ENCODE data around the gene PLD4.
"Not testable (repeated sequence)": the region's sequence is repeated elsewhere in the genome, so short reads cannot be mapped to it uniquely, and the experiment has no call there.

Gene PLD4, protein sequence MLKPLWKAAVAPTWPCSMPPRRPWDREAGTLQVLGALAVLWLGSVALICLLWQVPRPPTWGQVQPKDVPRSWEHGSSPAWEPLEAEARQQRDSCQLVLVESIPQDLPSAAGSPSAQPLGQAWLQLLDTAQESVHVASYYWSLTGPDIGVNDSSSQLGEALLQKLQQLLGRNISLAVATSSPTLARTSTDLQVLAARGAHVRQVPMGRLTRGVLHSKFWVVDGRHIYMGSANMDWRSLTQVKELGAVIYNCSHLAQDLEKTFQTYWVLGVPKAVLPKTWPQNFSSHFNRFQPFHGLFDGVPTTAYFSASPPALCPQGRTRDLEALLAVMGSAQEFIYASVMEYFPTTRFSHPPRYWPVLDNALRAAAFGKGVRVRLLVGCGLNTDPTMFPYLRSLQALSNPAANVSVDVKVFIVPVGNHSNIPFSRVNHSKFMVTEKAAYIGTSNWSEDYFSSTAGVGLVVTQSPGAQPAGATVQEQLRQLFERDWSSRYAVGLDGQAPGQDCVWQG

DNA sequence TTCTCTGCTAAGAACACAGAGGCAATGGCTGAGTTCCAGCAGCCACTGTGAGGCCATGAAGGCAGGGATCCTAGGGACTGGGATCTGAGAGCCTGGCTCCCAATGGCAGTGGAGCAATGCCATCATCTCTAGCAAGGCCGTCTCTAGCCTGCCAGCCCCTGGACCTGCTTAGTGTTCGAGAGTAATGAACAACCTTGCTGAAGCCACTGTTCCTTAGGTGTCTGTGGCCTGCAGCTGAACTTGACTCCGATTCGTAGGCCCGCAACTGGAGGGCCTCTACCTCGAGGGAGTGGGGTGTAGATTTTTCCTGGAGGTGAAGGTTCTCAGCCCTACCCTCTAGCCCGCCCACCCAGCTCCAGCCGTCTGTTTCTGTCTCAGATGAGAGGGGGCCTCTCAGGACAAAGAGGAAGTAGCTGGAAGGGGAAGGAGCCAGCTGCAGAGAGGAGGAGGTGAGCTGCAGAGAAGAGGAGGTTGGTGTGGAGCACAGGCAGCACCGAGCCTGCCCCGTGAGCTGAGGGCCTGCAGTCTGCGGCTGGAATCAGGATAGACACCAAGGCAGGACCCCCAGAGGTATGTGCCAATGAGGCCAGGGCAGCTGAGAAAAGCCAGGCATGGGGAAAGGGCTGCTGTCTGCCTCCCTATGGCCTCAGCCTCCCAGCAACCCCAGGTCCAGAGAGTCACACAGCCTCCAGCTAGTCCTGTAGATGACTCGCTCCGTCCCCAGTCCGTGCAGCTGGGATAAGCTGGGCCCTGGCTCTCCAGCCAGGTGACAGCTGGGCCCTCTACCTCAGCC, at the start of gene PLD4:
Gene PLD4, plus strand, starts transcription at position 459 of the 793 bp plus-strand sequence. CDS start 2,262 bp downstream, outside the sequence.
- no peak for DNase-seq

DNA sequence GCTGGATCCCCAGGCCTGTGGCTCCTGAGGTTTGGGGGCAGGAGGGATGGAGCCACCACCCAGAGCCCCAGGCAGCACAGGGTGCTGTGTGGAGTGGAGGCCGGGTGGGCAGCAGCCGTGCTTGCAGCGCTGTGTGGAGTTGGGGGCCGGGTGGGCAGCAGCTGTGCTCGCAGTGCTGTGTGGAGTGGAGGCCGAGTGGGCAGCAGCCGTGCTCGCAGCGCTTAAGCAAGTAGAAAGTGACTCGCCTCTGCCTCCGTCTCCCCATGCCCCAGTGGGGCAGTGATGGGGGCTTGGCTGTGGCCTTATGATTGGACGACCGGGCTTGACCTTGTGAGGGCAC, 49.3 kb upstream of the PLD4 start:
- DNase-seq: no peak

DNA sequence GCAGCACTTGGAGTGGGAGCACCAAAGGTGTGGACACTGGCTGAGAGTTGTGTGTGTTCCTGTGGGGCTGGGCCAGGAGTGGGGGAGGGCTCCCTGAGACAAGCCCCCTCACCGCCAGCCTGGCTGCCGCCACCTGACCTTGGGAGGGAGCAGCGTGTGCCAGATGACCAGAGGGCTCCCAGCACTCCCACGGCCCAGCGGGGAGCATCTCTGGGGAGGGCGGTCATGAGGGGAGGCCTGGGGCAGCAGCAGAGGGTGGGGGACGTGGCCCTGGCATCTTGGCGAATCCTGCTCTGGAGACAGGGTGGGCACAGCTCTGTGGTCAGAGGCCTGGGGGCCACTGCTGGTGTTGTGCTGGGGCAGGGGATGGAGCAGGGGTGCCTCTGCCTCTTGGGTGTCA, 48.9 kb upstream of the PLD4 start:
- DNase-seq: no peak

DNA sequence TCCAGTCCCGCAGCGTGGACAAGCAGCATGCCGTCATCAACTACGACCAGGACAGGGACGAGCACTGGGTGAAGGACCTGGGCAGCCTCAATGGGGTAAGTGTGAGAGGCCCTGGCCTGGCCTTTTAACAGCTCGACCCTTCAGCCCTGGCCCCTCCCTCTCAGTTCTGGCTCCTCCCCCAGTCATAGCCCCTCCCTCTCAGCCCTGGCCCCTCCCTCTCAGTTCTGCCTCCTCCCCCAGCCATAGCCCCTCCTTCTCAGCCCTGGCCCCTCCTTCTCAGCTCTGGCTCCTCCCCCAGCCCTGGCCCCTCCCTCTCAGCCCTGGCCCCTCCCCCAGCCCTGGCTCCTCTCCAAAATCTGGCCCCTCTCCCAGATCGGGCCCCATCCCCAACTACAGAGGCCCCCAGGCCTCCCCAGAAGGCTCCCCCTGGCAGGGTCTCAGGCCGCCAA, 48.4 kb upstream of the PLD4 start:
- peak in 1 of 2 experiments; percentile 41 for DNase-seq

DNA sequence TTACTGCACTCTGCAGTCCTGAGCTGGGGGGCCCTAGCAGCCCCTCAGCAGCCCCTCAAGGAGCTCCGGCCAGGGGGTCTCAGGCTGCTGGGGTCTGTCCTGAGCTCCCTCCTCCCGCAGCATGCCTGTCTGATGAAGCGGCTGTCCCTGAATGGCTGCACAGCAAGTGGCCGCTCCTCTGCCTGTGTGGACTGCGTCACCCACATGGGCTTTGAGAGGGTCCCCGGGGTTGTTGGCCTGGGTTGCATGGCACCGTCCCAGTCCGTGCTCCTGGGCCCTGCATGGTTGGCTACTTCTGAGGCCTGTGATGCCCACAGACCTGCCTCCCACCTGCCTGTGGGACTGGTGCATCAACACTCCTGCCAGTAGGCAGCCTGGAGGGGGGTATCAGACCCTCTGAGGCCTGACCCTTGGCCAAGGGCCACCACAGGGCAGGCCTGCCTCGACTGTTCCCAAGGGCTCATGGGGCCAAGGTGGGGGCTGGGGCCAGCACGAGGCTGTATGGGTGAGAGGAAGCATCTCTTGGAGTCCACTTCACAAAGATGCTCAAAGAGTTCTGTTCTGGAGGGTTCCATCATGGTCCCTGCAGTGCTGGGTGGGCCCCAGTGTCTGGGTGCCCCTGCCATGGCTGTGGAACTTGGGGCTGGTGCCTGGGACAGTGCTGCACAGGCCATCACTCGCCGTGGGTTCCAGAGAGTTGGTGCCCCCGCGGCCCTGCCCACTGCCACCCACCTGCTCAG, 47.4 kb upstream of the PLD4 start:
- DNase-seq: no peak

DNA sequence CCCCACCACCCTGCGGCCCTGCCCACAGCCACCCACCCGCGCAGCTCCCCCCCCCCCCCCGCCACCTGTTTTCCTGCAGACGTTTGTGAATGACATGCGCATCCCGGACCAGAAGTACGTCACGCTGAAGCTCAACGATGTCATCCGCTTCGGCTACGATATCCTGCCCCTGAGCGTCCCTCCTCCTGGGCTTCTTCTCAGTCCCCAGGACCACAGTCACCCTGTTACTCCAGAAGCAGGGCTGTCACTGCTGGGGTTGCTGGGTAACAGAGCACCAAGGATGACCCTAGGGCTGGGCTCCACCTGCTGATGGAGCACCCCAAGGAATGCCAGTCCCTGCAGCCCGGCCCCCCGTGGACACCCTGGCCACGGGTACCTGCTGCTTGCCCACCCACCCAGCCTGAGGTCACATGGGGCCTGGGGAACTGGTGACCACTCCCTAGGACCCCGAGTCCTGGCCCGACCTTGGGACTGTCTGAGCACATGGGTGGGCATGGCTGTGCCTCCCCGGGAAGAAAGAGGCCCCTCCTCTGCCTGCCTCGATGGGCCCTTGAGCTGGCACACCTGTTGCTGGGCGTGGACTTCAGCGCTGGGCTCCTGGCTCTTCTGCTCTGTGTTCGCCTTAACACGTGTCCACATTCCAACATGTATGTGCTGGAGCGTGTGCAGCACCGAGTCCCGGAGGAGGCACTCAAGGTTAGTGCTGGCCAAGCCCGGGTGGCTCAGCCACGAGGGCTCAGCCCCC, 46.7 kb upstream of the PLD4 start:
- no peak for DNase-seq

DNA sequence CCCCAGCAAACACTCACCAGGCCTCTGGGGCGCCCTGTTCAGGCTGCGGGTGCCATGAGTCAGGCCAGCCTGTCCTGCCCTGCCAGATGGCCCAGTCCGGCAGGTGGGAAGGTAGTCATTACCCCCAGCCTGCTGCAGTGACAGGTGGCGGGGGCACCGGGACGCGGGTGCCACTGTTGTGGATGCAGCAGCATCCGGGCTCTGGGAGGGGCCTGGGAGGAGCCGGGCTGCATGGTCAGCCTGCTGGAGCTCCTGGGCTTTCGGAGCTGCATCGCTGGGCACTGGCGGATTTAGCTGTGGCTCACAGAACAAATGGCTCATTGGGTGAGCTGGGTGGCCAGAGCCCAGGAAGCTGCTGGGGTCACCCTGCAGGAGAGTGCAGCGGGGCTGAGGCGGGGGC, 46.1 kb upstream of the PLD4 start:
- no peak for DNase-seq

DNA sequence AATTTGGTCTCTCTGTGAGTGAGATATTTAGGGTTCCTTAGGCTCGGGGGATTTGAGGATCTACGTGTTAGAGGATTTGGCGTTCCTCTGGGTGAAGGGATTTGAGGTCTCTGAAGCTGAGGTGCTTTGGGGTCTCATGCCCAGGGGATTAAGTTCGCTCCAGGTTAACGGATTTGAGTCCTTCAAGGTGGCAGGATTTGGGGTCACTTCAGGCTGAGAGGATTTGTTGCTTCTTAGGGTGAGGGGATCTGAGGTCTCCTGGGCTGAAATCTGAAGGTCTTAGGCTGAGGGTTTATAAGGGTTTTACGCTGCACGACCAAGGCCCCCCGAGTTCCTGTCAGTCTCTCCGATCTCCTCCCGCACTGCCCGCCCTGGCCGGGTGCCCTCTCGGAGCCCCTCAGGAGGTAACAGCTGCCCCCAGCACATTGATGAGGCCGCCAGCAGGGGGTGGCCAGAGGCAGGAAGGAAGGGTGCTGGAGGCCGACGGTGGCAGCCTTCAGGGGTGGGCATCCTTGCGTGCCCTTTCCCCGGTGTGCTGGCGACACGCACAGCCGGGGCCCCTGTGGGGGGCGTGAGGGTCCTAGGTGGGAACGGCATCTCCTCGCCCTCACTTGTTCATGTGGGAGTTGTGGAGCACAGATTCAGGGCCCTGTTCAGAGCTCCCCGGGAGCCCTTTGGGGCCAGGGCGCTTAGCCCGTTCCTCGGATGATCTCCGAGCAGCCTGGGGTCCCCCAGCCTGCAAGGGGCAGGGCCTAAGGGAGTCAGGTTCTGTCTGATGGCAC, 45.3 kb upstream of the PLD4 start:
- no peak for DNase-seq

DNA sequence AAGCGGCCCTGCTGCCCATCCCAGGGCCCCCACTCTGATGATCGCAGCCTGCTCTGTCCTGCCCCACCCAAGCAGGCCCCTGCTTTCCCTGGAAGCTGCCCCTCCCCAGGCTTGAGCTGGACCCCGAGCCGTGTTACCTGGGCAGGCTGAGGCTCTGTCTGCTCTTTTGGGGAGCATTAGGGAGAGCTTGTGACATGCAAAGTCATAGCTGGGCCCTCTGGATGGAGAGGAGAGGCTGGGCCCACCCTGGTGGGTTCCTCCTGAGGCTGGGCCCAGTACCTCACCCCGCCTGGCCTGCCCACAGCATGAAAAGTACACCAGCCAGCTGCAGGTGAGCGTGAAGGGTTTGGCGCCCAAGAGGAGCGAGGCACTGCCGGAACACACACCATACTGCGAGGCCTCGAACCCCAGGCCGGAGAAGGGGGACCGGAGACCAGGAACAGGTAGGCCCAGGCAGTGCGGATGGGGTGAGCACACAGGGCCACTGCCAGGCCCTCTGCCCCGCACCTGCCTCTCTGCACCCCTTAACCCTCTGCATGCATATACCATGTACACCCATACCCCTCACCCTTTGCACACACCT, 44.6 kb upstream of the PLD4 start:
- DNase-seq: no peak

DNA sequence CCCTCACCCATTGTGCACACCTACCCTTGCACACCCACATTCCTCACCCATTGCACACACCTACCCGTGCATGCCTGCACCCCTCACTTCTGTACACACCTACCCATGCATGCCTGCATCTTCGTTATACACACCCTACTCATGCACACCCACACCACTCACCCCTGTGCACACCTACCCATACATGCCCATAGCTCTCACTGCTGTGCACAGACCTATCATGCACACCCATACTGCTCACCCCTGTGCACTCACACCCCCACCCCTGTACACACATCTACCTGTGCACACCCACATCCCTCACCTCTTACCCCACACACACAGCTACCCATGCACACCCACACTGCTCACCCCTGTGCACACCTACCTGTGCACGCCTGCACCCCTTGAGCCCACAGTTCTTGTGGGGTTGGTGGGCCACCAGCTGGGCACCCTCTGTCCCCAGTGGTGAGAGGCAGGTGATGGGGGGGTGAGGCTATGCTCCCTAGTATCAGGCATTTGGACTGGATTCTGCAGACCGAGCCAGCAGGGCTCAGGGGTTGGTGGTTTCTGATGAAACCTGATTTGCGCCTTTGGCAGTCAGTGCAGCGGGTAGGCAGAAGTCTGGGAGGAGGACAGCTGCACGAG, 44.0 kb upstream of the PLD4 start:
- DNase-seq: no peak

DNA sequence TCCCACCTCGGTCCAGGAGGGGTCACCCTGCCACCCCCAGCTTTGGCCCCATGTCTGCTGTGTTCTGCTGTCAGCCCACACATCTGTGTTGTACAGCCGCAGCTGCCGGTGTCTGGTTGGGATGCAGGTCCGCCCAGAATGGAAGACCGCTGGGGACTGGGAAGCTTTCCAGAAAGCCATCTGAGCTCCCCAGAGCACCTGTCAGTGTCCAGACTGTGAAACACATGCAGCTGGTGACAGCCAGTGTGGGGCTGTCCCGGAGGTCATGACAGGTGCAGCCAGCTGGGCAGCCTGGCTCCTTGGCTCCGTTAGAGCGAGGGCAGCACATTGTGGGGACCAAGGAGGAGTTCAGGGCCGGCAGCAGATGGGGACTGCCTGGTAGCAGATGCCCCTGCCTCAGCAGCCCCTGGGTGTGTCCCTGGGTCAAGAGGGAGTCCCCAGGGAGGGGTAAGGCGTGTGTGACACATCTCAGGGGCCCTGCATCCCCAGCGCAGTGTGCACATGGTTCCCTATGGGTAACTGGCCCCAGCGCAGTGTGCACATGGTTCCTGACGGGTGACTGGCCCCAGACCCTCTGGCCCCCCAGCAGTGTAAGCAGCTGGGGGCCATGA, 43.2 kb upstream of the PLD4 start:
- no peak for DNase-seq

DNA sequence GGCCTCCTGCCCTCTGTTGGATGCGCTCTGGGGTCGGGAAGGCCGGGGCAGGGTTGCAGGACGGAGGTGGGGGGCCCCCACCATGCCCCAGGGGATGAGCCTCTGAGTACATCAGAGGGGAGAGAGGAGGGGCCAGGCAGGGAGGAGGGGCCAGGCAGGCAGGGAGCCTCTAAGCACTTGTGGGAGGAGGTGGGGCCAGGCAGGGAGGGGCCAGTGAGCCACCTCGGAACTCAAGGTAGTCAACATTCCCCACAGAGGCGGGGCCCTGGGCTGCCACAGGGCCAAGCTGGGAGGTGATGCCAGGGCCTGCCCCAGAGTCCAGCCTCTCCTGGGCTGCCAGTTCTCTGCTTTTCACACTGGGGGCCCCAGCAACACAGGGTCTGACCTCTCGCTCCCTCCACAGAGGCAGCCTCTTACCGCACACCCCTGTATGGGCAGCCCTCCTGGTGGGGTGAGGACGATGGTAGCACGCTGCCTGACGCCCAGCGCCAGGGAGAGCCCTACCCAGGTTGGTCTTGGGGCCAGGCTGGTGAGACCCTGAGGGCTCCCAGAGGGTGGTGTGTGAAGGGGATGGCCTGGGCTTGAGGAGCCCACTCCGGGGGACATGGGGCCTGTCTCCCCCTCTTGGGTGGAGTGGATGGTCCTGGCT, 42.2 kb upstream of the PLD4 start:
- no peak for DNase-seq

DNA sequence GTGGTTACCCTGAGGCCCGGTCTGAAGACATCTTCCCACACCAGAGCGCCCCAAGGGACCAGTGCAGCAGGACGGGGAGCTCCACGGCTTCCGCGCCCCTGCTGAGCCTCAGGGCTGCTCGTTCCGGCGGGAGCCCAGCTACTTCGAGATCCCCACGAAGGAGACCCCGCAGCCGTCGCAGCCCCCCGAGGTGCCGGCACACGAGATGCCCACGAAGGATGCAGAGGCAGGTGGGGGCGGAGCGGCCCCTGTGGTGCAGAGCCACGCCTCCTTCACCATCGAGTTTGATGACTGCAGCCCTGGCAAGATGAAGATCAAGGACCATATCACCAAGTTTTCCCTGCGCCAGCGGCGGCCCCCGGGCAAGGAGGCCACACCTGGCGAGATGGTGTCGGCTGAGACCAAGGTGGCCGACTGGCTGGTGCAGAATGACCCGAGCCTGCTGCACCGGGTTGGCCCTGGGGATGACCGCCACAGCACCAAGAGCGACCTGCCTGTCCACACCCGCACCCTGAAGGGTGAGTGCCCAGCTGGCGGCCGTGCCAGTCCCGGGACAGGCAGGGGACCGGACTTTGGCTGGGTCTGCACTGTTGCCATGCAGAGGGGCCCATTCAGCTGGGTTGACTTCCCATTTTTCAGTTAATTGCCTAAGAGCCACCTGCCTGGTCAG, 41.6 kb upstream of the PLD4 start:
- no peak for DNase-seq

DNA sequence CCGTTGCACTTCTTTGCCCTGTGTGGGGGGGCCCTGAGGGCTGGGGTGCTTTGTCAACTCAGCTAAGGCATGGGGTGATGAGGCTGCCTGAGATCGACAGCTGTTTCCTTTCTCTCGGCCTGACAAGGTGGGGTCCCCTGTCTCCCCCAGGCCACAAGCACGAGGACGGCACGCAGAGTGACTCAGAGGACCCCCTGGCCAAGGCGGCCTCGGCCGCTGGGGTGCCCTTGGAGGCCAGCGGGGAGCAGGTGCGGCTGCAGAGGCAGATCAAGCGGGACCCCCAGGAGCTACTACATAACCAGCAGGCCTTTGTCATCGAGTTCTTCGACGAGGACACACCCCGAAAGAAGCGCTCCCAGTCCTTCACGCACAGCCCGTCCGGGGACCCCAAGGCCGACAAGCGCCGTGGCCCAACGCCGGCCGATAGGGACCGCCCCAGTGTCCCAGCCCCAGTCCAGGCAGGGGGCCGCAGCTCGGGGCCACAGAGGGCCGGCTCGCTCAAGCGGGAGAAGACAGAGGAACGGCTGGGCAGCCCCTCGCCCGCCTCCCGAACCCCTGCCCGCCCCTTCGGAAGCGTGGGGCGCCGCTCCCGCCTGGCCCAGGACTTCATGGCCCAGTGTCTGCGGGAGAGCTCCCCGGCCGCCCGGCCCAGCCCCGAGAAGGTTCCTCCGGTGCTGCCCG, 40.9 kb upstream of the PLD4 start:
- DNase-seq: no peak

DNA sequence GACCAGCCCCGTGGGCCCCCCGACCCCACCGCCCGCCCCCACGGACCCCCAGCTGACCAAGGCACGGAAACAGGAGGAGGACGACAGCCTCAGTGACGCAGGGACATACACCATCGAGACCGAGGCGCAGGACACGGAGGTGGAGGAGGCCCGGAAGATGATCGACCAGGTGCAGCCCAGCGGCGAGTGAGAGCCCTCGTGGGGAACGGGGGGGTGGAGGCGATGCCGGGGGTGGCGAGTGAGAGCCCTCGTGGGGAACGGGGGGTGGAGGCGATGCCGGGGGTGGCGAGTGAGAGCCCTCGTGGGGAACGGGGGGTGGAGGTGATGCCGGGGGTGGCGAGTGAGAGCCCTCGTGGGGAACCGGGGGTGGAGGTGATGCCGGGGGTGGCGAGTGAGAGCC, 40.3 kb upstream of the PLD4 start:
- not testable (repeated sequence) for DNase-seq

DNA sequence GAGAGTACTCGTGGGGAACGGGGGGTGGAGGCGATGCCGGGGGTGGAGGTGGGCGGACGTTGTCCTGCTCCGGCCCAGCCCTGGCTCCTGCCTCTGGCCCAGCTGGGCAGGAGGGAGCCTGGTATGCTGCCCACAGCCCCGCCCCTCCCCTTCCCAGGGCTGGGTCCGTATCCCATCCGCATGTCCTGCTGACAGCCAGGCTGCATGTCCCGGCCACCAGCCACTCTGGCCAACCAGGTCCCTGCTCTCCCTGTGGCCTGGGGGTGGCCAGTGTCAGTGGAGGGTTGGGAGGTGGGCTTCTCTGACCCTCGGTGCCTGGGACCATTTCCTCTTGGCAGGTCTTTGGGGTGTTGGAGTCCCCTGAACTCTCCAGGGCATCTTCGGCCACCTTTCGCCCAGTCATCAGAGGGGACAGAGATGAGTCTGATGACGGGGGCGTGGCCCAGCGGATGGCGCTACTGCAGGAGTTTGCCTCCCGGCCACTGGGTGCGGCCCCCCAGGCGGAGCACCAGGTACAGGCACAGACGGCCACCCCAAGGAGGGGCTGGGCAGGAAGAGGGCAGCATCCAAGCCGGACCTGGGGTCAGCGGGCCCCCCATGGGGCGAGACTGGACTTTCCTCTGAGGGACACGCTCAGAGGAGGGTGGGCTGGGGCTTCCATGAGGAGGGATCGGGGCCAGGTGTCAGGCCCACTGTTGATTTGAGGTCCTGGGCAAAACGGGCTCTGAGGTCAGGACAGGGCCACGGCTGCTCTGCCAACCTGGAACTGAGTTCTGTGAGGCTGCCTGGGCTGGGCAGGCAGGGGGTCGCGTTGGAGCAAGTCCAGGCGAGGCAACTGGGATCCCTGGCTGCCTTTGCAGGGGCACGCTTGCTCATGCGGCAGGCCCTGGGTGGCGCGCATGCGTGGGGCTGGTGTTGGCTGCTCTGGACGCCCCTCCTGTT, 39.4 kb upstream of the PLD4 start:
- no peak for DNase-seq

DNA sequence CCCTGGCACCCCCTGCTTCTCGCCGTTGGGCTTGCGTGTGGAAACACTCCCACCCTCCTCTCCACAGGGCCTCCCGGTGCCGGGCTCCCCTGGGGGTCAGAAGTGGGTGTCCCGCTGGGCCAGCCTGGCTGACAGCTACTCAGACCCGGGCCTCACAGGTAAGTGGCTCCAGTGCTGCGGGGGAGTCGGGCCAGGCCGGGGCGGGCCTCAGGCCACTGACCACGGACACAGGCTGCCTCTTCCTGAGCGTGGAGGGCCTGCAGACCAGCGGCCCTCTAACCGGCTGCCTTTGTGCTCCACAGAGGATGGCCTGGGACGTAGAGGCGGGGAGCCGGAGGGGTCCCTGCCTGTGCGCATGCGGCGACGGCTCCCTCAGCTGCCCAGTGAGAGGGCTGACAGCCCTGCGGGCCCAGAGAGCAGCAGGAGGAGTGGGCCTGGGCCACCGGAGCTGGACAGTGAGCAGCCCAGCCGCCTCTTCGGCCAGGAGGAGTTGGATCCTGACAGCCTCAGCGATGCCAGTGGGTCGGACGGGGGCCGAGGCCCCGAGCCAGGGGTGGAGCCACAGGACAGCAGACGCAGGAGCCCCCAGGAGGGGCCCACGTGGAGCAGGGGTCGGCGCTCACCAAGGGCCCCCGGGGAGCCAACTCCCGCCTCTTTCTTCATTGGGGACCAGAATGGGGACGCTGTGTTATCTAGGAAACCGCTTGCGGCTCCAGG, 38.5 kb upstream of the PLD4 start:
- DNase-seq: no peak

Data from SW 1271 (cell line).